Brain microvascular endothelial cell (primary cell): ENCODE results near the gene COQ2.
A peak's percentile ranks its signal among the peaks of the same experiment; 100 is the strongest.
"Not testable (repeated sequence)": the region's sequence is repeated elsewhere in the genome, so short reads cannot be mapped to it uniquely, and the experiment has no call there.

Source experiments
- DNase-seq: peaks from one replicate; pipeline ENCODE4 v3.0.0-alpha.2; 2020
- H3K27ac ChIP-seq: fragments of 250-450 bp; sonication (Bioruptor Pico); 2 replicates; pipeline ENCODE4 v1.5.1; 2020; ENCODE audit warnings: mild to moderate bottlenecking, moderate library complexity
- H3K27me3 ChIP-seq: fragments of 250-450 bp; sonication (Bioruptor Pico); replicated peaks from 2 replicates; pipeline ENCODE4 v1.5.1; 2020; ENCODE audit warnings: mild to moderate bottlenecking
- H3K36me3 ChIP-seq: fragments of 250-450 bp; sonication (Bioruptor Pico); replicated peaks from 2 replicates; pipeline ENCODE4 v1.5.1; 2020; ENCODE audit warnings: mild to moderate bottlenecking
- H3K4me3 ChIP-seq: 2 replicates; pipeline ENCODE4 v1.5.1; 2011; ENCODE audit warnings: low read depth, mild to moderate bottlenecking, control low read depth, low read length, moderate library complexity
- in situ Hi-C: cut with HindIII; loops from 2 replicates; pipeline ENCODE4 v1.10.0; 2017; ENCODE audit warnings: low sequenced_read_pairs, low pct_ligation_motif_present
- TF ChIP-seq, protein P1 (sequence below): IDR thresholded peaks from 2 replicates; pipeline ENCODE4 v1.5.1; 2011; ENCODE audit warnings: low read depth, mild to moderate bottlenecking, moderate library complexity, low read length, control low read depth, inconsistent platforms; ENCODE audit errors: missing control alignments

The COQ2 gene

DNA sequence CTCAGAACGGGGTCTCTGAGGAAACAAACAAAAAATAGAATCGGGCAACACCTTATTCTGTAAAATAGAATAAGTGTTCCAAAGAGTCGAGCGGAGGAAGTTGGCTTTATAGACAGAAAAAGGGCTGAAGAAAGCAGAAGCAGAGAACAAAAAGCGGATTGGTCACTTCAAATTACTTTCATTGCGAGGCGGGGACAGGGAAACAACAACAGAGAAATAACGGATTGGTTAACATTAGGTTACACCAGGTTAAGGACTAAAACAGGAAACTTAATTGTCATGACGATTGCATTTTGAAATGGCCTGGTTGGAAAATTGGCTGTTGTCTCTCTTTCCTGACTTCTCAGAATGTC lies 433 bp upstream of the COQ2 start:
- TF ChIP-seq, protein P1, sequence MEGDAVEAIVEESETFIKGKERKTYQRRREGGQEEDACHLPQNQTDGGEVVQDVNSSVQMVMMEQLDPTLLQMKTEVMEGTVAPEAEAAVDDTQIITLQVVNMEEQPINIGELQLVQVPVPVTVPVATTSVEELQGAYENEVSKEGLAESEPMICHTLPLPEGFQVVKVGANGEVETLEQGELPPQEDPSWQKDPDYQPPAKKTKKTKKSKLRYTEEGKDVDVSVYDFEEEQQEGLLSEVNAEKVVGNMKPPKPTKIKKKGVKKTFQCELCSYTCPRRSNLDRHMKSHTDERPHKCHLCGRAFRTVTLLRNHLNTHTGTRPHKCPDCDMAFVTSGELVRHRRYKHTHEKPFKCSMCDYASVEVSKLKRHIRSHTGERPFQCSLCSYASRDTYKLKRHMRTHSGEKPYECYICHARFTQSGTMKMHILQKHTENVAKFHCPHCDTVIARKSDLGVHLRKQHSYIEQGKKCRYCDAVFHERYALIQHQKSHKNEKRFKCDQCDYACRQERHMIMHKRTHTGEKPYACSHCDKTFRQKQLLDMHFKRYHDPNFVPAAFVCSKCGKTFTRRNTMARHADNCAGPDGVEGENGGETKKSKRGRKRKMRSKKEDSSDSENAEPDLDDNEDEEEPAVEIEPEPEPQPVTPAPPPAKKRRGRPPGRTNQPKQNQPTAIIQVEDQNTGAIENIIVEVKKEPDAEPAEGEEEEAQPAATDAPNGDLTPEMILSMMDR, result no peak
- Histone ChIP-seq H3K27ac (peak overlapping the region; percentile 89), H3K36me3 (no peaks in the 10 kb centered on the region), H3K27me3 (no peaks in the 10 kb centered on the region), H3K4me3 (peak overlapping the region; percentile 70)
- in situ Hi-C loops, result no loop called here
- peak; percentile 19 for DNase-seq

DNA sequence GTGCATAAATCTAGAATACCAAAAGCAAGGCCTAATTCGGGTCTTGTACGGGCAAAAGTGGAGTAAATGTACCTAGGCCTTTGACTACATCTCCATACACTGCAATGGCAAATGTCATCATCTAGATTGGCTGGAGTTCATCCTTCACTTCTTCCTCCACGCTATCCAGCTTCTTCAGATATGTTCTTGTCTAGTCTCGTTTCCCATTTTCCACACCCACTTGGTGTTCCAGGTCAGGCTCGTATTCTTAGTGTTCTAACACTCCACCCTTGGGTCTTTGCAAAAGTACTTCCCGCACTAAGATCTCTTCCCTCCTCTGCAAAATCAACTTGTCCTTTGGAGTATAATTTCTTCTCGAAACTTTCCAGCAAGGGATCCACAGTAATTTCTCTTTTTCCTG lies 1.4 kb downstream of the COQ2 start:
- no peaks in the 10 kb centered on the region for H3K27me3 ChIP-seq
- no peak overlapping the region for H3K27ac ChIP-seq
- in situ Hi-C loops, result no loop called here
- no peak overlapping the region for H3K4me3 ChIP-seq
- DNase-seq, result no peak
- TF ChIP-seq, protein P1, result no peak
- H3K36me3 ChIP-seq, result peaks cover 4% of the 10 kb centered on the region

DNA sequence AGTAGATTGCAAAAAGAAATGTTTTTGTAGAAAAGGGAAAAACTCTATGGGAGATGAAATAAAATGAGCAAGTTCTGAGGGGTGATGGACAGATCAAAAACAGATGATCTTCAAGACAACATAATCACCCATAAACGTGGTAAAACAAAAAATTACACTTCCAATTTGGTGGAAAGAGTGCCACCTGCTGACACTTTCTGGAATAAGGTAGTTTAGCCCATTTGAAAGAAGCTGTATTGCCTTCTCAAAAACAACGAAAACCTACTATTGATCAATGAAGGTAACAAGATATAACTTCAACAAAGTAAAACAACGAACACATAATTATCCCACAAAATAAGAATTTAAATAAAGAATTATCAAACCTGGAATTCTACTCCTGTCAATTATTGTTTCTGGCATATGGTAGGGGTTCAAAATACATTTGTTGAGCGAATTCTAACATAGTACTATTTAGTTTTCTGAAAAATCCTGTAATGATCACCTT lies 2.5 kb downstream of the COQ2 start:
- peaks cover 4% of the 10 kb centered on the region for H3K36me3 ChIP-seq
- in situ Hi-C loops, result no loop called here
- peak; percentile 68 for DNase-seq
- TF ChIP-seq, protein P1, result peak; percentile 63
- H3K27me3 ChIP-seq, result no peaks in the 10 kb centered on the region
- H3K4me3 ChIP-seq, result no peak overlapping the region
- H3K27ac ChIP-seq, result no peak overlapping the region

DNA sequence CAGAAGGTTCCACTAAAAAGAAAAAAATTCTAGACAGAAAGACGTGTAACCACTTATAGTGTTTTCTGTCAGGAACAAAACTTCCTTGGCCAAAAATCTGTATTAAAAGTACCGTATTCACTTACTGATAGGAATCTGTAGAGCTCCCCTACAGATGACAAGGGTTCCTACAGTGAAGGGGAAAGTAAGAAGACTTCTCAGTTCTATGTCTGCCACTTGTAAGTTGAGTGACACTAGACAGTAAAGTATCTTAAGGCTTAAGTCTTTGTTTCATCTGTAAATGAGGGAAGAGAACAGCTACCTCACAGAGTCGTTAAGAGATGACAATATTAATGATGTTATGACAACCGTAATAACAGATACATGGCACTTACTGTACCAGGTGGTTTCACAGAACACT lies 3.3 kb downstream of the COQ2 start:
- H3K4me3 ChIP-seq, result no peak overlapping the region
- peaks cover 4% of the 10 kb centered on the region for H3K36me3 ChIP-seq
- no peaks in the 10 kb centered on the region for H3K27me3 ChIP-seq
- in situ Hi-C loops, result no loop called here
- no peak for DNase-seq
- TF ChIP-seq, protein P1, result no peak
- H3K27ac ChIP-seq, result no peak overlapping the region

DNA sequence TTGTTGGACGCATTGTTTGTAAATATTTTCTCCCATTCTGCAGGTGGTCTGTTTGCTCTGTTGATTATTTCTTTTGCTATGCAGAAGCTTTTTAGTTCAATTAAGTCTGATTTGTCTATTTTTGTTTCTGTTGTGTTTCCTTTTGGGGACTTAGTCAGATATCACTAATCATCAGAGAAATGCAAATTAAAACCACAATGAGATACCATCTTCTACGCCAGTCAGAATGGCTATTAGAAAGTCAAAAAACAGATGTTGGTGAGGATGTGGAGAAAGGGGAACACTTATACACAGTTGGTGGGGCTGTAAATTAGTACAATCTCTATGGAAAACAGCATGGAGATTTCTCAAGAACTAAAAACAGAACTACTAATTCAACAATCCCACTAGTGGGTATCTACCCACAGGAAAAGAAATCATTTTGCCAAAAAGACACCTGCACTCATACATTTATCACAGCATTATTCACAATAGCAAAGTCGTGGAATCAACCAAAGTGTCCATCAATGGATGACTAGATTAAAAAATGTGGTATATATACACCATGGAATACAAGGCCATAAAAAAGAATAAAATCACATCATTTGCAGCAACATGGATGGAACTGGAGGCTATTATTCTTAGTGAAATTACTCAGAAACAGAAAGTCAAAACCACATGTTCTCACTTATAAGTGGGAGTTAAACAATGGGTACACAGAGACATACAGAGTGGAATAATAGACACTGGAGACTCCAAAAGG lies 8.1 kb downstream of the COQ2 start:
- Histone ChIP-seq H3K27me3 (no peaks in the 10 kb centered on the region), H3K27ac (no peak overlapping the region), H3K36me3 (peaks cover 4% of the 10 kb centered on the region), H3K4me3 (no peak overlapping the region)
- DNase-seq, result no peak
- TF ChIP-seq, protein P1, result no peak
- in situ Hi-C loops, result no loop called here

DNA sequence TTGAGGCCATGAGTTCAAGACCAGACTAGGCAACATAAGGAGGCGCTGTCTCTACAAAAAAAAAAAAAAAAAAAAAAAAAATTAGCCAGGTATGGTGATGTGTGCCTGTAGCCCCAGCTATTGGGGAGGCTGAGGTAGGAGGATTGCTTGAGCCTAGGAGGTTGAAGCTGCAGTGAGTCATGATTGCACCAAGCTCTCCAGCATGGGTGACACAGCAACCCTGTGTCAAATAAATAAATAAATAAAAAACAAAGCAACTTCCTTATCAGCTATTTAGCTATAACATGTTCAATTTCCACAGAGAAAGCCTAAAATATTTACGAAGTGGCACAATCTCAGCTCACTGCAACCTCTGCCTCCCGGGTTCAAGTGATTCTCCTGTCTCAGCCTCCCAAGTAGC lies 10.7 kb downstream of the COQ2 start:
- H3K4me3 ChIP-seq, H3K36me3 ChIP-seq, DNase-seq, H3K27ac ChIP-seq, H3K27me3 ChIP-seq: not testable (repeated sequence)
- in situ Hi-C loops, result loop anchor here (25.0 kb wide), 1 partner anchor 237 kb away; the partner anchor contains the start of gene COPS4
